AG04450 (cell line): Measurements from ENCODE around the gene FLT3LG. TPM values are rescaled to one million over a fixed set of nuclear protein-coding genes. Genes with fewer than 3 reads are reported as not detected.

ENCODE experiments used
- CTCF ChIA-PET: fragments of 300-600, 350-600 bp; formaldehyde crosslinking; extraction: SDS; loops from one replicate; lab custom pipeline; 2022; ENCODE audit warnings: antibody characterized with exemption, inconsistent platforms; lab: Charles Lee
- POLR2A ChIA-PET: fragments of 350-600 bp; formaldehyde crosslinking; extraction: SDS; loops from one replicate; lab custom pipeline; 2021; ENCODE audit warnings: antibody characterized with exemption, inconsistent platforms; lab: Yijun Ruan, JAX
- DNase-seq: peaks from one replicate; pipeline ENCODE4 v3.0.0-alpha.2; 2011; ENCODE audit warnings: low read depth, low spot score
- H3K27ac ChIP-seq: one replicate; pipeline ENCODE4 v1.5.1; 2012; ENCODE audit warnings: low read depth, low read length, control low read depth
- H3K27me3 ChIP-seq: one replicate; pipeline ENCODE4 v1.6.0; 2012; ENCODE audit warnings: low read length; ENCODE audit not compliant: control insufficient read depth, insufficient read depth
- H3K4me3 ChIP-seq: 2 replicates; pipeline ENCODE4 v1.5.1; 2011; ENCODE audit warnings: mild to moderate bottlenecking, low read depth, low read length, control low read depth
- H3K9me3 ChIP-seq: 2 replicates; pipeline ENCODE4 v1.5.1; 2012; ENCODE audit warnings: low read length; ENCODE audit not compliant: control insufficient read depth, insufficient read depth
- polyA plus RNA-seq: library from polyadenylated mRNA; depleted of rRNA; stranded (reverse); fragments of >200 nt; gene quantifications from 2 replicates; pipeline ENCODE4 v1.2.3, GENCODE V29; 2011
- TF ChIP-seq, protein P1 (sequence below): IDR thresholded peaks from 2 replicates; pipeline ENCODE4 v1.5.1; 2011; ENCODE audit warnings: low read depth, low read length, control low read depth, inconsistent platforms

Gene FLT3LG
- polyA plus RNA-seq, 1 experiment: 3.7 TPM

- ChIA-PET CTCF (no interaction called here), POLR2A (no interaction called here)
Observed at GRCh38 chr19:49447485-49448431, 26.3 kb upstream of the FLT3LG start.

GRCh38 chr19:49448432-49448786, 25.6 kb upstream of the FLT3LG start:
- H3K27me3 ChIP-seq: no peaks in the 10 kb centered on the region
- POLR2A ChIA-PET: no interaction called here
- H3K9me3 ChIP-seq: no peaks in the 10 kb centered on the region; the same call in 1 of the 2 replicates
- H3K4me3 ChIP-seq: no peak overlapping the region
- no peak overlapping the region for H3K27ac ChIP-seq
- TF ChIP-seq, protein P1, sequence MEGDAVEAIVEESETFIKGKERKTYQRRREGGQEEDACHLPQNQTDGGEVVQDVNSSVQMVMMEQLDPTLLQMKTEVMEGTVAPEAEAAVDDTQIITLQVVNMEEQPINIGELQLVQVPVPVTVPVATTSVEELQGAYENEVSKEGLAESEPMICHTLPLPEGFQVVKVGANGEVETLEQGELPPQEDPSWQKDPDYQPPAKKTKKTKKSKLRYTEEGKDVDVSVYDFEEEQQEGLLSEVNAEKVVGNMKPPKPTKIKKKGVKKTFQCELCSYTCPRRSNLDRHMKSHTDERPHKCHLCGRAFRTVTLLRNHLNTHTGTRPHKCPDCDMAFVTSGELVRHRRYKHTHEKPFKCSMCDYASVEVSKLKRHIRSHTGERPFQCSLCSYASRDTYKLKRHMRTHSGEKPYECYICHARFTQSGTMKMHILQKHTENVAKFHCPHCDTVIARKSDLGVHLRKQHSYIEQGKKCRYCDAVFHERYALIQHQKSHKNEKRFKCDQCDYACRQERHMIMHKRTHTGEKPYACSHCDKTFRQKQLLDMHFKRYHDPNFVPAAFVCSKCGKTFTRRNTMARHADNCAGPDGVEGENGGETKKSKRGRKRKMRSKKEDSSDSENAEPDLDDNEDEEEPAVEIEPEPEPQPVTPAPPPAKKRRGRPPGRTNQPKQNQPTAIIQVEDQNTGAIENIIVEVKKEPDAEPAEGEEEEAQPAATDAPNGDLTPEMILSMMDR: no peak
- CTCF ChIA-PET: no interaction called here
- DNase-seq: no peak

More at GRCh38 chr19:49447485-49448431, 26.3 kb upstream of the FLT3LG start:
- Histone ChIP-seq H3K27me3 (no peaks in the 10 kb centered on the region), H3K4me3 (no peak overlapping the region), H3K27ac (no peak overlapping the region), H3K9me3 (no peaks in the 10 kb centered on the region; the same call in 1 of the 2 replicates)
- DNase-seq: no peak
- TF ChIP-seq, protein P1: no peak

- H3K27me3 ChIP-seq: no peaks in the 10 kb centered on the region
- TF ChIP-seq, protein P1: no peak
- no peaks in the 10 kb centered on the region; the same call in 1 of the 2 replicates for H3K9me3 ChIP-seq
- no peak for DNase-seq
- ChIA-PET CTCF (interaction anchor here (0.5 kb wide), 1 partner anchor 20 kb away, joined by 4 read pairs; no protein-coding TSS in a partner anchor), POLR2A (interaction anchor here (0.7 kb wide), 1 partner anchor 7 kb away, joined by 5 read pairs; no protein-coding TSS in a partner anchor)
- peak overlapping the region; percentile 37 for H3K4me3 ChIP-seq
- no peak overlapping the region for H3K27ac ChIP-seq
Observed at GRCh38 chr19:49450405-49450804, 23.6 kb upstream of the FLT3LG start.

- Histone ChIP-seq H3K4me3 (peak within 1 kb of the TSS; percentile 93), H3K27me3 (no peaks in the 10 kb centered on the region), H3K27ac (peak within 1 kb of the TSS; percentile 97), H3K9me3 (no peaks in the 10 kb centered on the region; the same call in 1 of the 2 replicates)
- TF ChIP-seq, protein P1: peak; percentile 34; the same call in 1 of the 2 replicates
- CTCF ChIA-PET: interaction anchor here (0.6 to 2.3 kb wide), 6 partner anchors 22 to 128 kb away, joined by 3 to 8 read pairs (median 4); partner anchors contain the start of genes FLT3LG and TEAD2
- POLR2A ChIA-PET: interaction anchor here (0.8 to 2.2 kb wide), 2 partner anchors 37 to 90 kb away, joined by 4 to 17 read pairs; partner anchors contain the start of gene RPL13A
- DNase-seq: peak; percentile 97
Observed at GRCh38 chr19:49451430-49452181, 22.4 kb upstream of the FLT3LG start, which contains the start of gene PIH1D1. TSS of gene PIH1D1 (minus strand) at chr19:49451814. CDS start at chr19:49451574, 240 bp downstream.
